22Rv1 (cell line): ENCODE measurements around the gene SLC44A5.

Experiments used
- H3K27ac ChIP-seq: fragments of 450-650 bp; 2 replicates; pipeline ENCODE4 v1.5.1; 2017
- ZFX ChIP-seq: fragments of 450-650 bp; IDR thresholded peaks from 2 replicates; pipeline ENCODE4 v1.6.1; 2017; ENCODE audit warnings: antibody characterized with exemption, borderline replicate concordance
- TF ChIP-seq, protein P1 (sequence below): fragments of 450-650 bp; IDR thresholded peaks from 2 replicates; pipeline ENCODE4 v1.5.1; 2017; ENCODE audit warnings: mild to moderate bottlenecking

The SLC44A5 gene

DNA sequence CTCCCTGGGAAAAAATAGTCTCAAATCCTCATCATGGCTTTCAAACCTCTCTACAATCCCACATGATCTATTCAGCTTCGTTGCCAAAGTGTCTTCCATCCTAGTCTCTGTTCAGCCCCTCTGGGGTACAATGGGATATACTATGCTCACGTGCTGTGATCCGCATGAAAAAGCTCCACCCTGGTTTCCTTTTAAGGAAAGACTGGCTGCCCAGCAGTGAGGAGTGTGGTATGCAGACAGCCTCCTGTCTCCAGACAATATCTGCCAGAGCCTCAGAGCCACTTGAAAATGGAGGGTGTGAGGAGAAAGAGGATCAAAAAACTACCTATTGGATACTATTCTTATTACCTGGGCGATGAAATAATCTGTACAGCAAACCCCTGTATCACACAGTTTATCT lies 282.2 kb downstream of the SLC44A5 start:
- TF ChIP-seq, protein P1, sequence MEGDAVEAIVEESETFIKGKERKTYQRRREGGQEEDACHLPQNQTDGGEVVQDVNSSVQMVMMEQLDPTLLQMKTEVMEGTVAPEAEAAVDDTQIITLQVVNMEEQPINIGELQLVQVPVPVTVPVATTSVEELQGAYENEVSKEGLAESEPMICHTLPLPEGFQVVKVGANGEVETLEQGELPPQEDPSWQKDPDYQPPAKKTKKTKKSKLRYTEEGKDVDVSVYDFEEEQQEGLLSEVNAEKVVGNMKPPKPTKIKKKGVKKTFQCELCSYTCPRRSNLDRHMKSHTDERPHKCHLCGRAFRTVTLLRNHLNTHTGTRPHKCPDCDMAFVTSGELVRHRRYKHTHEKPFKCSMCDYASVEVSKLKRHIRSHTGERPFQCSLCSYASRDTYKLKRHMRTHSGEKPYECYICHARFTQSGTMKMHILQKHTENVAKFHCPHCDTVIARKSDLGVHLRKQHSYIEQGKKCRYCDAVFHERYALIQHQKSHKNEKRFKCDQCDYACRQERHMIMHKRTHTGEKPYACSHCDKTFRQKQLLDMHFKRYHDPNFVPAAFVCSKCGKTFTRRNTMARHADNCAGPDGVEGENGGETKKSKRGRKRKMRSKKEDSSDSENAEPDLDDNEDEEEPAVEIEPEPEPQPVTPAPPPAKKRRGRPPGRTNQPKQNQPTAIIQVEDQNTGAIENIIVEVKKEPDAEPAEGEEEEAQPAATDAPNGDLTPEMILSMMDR, result no peak
- TF ChIP-seq ZFX, result no peak

DNA sequence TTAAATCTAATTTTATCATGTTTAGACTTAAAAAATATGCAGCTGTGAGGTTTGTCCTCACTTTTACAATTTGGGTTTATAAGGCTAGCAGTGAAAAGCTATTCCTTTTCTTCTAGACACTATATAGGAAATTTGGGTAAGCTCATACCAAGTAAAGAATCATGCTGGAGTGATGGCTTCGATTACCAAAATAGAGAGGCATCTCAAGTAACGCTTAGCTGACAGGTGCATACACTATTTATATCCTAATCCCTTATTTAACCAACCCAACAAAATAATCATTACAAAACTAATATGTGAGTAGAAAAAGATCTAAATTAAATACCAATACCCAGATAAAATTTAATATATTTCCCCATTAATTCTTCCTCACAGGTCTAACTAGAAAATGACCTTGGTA lies 283.5 kb downstream of the SLC44A5 start:
- no peak overlapping the region for H3K27ac ChIP-seq
- TF ChIP-seq, protein P1, result no peak
- no peak for TF ChIP-seq ZFX

More for the DNA sequence above, 282.2 kb downstream of the SLC44A5 start:
- H3K27ac ChIP-seq, result no peak overlapping the region

GRCh38 chr1:75317976-75318375 lies 292.9 kb downstream of the SLC44A5 start:
- TF ChIP-seq, protein P1, result no peak
- TF ChIP-seq ZFX, result no peak
- no peak overlapping the region for H3K27ac ChIP-seq

GRCh38 chr1:75316230-75316629 lies 294.7 kb downstream of the SLC44A5 start:
- H3K27ac ChIP-seq, result no peak overlapping the region
- TF ChIP-seq, protein P1, result no peak
- no peak for TF ChIP-seq ZFX

DNA sequence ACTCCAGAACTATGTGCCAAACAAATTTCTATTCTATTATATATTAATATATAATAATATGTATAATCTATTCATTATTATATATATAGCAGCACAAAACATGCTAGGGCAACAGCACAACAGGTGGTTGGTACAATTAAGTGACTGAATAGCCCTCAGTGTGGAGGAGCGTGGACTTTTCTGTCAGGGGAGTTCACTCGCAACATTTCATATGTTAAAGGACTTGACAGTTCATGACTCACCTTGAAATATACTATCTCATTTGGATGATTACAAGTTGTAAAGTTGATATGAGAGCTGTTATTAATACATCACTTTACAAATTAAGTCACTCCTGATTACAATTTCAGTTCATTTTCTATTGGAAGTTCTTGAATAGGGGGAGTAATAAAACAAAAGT lies 298.3 kb downstream of the SLC44A5 start:
- TF ChIP-seq, protein P1, result no peak
- TF ChIP-seq ZFX, result no peak
- H3K27ac ChIP-seq, result no peak overlapping the region

- H3K27ac ChIP-seq, result no peak overlapping the region
- TF ChIP-seq, protein P1, result no peak
- no peak for TF ChIP-seq ZFX
Measured at GRCh38 chr1:75310067-75310466, 300.8 kb downstream of the SLC44A5 start.

GRCh38 chr1:75308365-75308764 lies 302.5 kb downstream of the SLC44A5 start:
- TF ChIP-seq ZFX, result no peak
- TF ChIP-seq, protein P1, result no peak
- no peak overlapping the region for H3K27ac ChIP-seq
